DND-41 (cell line): Measurements from ENCODE around the gene CCDC91.

Experiments used
- EZH2 ChIP-seq: IDR thresholded peaks from 3 replicates; pipeline ENCODE4 v1.6.1; 2012; ENCODE audit warnings: borderline replicate concordance, low read depth, mild to moderate bottlenecking, moderate library complexity, low read length, inconsistent platforms; ENCODE audit not compliant: severe bottlenecking
- TF ChIP-seq, protein P1 (sequence below): IDR thresholded peaks from 2 replicates; pipeline ENCODE4 v1.5.1; 2012; ENCODE audit warnings: borderline replicate concordance, low read length, moderate library complexity, mild to moderate bottlenecking; ENCODE audit not compliant: poor library complexity, severe bottlenecking; ENCODE audit errors: extremely low read depth

DNA sequence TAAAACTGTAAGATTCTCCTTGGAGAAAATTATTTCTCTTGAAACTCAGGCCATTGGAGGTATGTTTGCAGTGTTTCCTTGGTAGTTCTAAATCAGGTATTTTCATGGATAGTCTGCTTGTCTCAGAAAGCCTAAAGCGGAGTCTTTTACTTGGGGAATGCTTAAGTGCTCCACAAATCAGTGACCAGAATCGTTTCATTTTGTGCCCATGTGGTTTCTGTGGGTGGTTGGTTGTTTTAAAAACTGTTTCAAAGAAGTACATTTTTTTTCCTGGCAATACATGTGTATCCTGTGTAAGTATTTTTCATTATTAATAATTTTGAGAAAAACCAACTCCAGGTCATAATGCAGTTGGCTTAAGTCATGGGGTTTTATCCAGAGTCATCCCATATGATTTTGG lies 33.6 kb downstream of the CCDC91 start:
- TF ChIP-seq EZH2: no peak
- TF ChIP-seq, protein P1, sequence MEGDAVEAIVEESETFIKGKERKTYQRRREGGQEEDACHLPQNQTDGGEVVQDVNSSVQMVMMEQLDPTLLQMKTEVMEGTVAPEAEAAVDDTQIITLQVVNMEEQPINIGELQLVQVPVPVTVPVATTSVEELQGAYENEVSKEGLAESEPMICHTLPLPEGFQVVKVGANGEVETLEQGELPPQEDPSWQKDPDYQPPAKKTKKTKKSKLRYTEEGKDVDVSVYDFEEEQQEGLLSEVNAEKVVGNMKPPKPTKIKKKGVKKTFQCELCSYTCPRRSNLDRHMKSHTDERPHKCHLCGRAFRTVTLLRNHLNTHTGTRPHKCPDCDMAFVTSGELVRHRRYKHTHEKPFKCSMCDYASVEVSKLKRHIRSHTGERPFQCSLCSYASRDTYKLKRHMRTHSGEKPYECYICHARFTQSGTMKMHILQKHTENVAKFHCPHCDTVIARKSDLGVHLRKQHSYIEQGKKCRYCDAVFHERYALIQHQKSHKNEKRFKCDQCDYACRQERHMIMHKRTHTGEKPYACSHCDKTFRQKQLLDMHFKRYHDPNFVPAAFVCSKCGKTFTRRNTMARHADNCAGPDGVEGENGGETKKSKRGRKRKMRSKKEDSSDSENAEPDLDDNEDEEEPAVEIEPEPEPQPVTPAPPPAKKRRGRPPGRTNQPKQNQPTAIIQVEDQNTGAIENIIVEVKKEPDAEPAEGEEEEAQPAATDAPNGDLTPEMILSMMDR: no peak
